T47D (cell line): Measurements from ENCODE around the gene SLC25A21.

ENCODE experiments used
- DNase-seq, 2 experiments: peaks; one replicate each; pipeline versions ENCODE4 v3.0.0 to v3.0.0-alpha.2; 2011 to 2012; ENCODE audit warnings: low read depth in 1 of 2, low spot score in 1 of 2
- JUND ChIP-seq: IDR thresholded peaks from 2 replicates; pipeline ENCODE4 v1.6.1; 2012; ENCODE audit warnings: low read depth
- in situ Hi-C: cut with HindIII; loops from 2 replicates; pipeline ENCODE4 v1.10.0; 2016; ENCODE audit warnings: low sequenced_read_pairs, low pct_unique_long_range_greater_than_20kb

SLC25A21 gene

DNA sequence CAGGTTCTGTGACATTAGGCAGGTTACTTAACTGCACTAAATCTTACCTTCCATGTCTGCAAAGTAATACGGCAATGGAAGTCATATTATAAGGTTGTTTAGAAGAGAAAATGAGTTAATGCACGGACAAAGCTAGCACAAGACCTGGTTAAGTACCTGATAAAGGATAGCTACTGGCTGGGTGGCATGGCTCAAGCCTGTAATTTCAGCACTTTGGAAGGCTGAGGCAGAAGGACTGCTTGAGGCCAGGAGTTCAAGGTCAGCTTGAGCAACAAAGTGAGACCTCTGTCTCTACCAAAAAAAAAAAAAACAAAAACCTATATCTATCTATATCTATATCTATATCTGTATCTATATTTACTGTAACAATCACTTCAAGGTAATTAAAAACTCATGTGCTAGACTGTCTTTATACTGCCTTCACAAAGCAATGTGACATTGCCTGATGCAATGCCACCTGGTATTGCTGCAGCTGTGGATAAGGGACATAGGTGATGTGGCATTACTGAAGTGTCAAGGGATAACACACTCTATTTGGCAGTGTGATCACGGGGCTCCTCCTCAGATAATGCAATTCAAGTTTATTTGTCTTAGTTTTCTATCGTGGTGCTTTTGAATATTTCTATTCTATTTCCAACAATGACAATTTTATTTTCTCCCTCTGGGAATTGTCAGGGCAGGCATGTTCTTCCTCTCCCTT is 403.6 kb downstream of the SLC25A21 start:
- in situ Hi-C loops, result no loop called here
- no peak for TF ChIP-seq JUND
- no peak for DNase-seq

DNA sequence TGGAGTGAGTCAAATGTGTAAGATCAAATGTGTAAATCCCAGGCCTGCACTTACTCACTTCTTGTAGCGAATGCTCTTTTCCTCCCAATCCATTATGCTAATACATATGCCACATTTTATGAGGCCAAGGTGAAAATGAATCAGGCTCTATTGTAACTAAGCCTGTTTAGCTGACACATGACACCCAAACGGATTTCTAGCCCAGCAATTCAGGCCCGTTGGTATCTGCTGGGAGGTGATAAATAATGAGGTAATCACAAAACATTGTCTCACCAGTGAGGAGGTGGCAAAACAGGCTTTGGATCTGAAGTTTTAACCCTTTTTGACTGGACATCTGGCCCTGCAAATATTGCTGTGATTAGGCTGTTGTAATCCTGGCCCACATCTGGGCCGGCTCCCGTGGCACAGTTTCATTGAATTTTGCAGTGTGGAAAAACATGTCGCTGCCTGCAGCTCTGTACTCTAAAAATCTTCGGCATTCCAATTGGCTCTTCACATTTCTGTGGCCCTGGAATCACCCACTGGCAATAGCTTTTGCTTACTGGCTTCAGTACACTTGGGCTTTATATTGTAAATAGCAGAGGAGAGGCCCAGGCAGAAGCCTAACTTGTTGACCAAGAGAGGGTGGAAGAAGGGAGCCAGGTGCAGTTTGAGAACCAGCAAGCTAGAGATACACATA is 404.7 kb downstream of the SLC25A21 start:
- TF ChIP-seq JUND, result no peak
- in situ Hi-C loops, result no loop called here
- peak in 1 of 2 experiments; percentile 52 for DNase-seq

DNA sequence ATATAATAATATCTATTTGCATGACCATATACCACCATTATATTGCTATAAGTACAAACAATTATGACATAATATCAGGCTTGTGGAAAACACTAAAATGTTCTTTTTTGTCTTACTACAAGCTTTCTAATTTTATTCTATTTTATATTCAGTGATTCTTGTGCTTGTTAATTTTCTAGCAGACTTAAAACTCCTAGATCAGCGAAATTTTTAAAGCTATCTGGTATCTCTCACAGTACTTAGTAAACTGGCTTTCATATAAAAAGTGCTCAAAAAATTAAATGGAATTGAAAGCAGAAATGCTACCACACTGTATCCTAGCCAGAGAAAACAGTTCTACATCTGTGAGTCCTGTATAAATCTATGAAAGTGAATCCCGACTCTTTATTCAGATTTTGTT is 405.4 kb downstream of the SLC25A21 start:
- in situ Hi-C loops, result no loop called here
- TF ChIP-seq JUND, result no peak
- DNase-seq, result no peak

DNA sequence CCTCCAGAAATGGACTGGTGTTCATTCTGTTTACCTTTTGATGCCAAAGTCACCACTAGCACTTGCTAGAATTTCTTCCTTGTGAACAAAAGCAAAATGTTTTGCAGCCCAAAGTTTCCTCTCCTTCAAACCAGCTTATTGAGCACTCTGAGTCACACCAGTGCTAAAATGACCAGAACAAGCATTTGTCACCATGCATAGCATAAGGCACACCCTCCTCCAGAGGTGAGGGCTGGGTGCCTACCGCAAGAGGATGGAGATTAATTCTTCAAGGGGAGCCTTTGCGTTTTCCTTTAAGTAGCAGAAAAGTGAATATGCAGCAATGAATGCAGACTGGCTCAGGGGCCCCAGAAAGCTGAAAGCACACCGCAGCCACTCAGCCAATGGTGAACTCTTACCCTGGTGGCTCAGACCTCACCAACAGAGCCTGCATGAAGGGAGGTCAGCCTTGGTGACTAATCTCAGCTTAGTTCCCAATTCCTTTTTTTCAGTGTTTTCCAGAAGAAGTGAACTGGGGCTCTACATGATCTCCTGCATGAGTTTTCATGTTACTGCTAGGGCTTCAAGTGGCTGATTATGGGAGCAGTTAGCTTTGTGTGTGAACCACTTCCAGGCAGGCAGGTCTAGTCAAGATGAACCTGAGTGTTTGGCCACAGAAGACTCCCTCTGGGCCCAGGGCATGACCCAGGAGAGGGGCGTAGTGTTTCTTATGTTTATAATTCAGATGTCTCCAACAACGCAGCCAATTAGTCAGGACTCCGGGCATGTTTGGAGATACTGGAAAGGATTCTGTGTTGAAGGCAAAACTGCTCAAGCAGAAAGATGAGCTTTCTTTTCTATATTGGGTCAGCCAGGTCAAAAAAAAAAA is 414.4 kb downstream of the SLC25A21 start:
- no peak for TF ChIP-seq JUND
- in situ Hi-C loops, result no loop called here
- DNase-seq, result no peak

DNA sequence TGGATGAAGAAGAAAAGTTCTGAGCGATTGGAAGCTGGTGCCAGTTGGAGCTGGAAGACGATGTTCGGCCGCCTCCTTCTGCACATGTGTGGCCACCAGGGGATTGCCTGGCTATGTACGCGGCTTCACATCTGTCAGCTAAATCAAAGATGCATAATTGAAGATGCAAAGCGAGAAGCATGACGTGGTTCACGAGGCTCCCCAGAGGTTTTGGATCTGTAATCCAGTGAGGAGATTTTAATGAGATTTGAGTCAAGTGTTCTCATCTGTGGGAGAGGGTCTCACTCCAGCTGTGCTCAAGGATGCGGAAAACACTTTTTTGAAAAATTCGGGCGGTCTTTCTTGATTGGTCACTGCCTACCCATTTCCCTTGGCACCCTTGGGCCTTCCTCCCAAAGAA is 416.2 kb downstream of the SLC25A21 start:
- TF ChIP-seq JUND, result no peak
- in situ Hi-C loops, result no loop called here
- no peak for DNase-seq

DNA sequence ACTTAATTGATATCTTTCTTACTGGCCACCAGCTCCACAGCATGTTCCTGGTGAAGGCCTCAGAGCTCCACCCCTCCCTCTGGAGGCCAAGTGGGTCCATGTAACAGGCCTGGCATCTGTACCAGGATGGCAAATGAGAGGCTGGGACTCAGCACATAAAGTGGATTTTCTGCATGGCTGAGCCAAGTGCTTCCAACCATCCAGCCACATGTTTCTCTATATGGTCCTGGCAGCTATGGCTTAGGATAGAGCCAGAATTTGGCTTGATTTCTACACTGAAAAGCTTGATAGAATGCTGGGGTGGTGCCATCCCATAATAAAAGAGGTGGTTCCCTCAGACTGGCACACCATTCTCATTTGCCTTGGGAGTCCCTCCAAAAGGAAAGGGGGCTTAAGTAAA is 416.6 kb downstream of the SLC25A21 start:
- peak in 1 of 2 experiments; percentile 31 for DNase-seq
- no peak for TF ChIP-seq JUND
- in situ Hi-C loops, result no loop called here

DNA sequence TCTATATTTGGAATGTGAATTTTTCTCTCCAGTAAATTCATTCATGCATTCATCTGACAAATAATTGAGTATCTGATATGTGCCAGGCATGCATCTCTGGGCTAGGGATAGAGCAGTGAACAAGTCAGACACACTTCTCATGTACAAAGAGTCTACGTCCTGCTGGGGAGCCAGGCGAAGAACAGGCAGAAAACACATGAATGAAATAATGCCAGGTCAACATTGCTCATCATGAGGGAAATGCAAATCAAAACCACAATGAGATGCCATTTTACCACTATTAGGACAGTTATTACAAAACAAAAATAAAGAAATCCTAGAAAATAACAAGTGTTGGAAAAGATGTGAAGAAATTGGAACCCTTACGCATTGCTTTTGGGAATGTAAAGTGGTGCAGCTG is 420.5 kb downstream of the SLC25A21 start:
- in situ Hi-C loops, result no loop called here
- DNase-seq, result no peak
- no peak for TF ChIP-seq JUND

DNA sequence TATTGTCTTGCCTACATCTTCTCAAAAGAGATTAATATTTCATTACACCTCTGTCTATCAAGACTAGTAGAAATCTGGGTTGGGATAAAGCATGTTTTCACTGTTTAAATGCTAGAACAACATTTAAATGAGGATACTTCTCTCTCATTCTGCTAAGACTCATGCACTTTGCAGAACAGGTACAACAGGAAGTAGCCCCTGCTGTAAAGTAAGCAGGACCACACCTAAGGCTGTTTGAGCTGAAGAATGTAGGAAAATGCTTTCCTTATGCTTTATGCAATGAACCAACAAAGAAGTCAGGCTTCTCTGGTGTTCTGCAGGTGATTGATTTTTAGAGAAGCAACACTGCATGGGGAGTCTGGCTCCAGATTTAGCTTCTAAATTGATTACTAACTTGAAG is 421.3 kb downstream of the SLC25A21 start:
- in situ Hi-C loops, result no loop called here
- DNase-seq, result peak; percentile 42 to 91
- TF ChIP-seq JUND, result peak; percentile 41; the same call in 1 of the 2 replicates

DNA sequence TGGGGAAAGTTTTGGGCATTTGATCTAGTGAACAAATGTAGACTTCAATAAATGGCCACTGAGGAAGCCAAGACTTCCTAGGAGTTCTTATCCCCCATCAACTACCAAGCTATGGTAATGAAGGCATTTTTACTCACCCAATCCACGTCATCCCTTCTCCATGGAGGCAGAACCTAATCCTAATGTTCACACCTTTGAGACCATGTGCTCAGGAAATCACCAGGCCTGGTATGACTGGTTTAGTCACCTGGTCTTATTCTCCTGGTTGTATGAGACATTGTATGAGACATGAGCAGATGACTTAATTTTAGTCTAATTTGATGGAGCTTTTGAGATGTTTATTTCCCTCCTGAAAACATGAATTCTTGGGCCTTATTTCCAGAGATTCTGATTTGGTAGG is 422.2 kb downstream of the SLC25A21 start:
- in situ Hi-C loops, result no loop called here
- no peak for DNase-seq
- no peak for TF ChIP-seq JUND

DNA sequence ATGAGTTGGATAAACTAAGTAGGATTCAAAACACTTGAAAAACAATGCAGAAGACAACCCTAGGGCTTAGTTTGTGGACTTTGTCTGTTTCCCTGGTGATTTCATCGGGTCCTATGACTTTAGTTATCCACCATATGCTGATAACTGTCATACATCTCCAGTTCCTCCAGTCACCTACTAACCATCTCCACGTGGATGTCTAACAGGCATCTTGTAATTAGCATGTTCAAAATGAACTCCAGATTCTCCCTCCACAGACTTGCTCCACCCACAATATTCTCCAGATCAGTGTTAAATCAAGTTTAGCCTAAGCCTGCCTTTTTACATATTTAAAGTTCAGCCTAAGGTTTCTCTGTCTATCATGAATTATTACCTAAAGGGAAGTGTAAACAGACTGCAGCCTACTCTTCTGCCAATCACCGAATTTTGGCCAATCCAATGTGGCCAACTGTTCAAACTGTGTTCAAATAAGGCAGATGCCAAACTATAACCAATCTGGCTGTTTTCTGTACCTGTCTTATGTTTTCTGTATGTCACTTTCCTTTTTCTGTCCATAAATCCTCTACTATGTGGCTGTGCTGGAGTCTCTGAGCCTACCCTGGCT is 423.7 kb downstream of the SLC25A21 start:
- TF ChIP-seq JUND, result no peak
- in situ Hi-C loops, result no loop called here
- peak in 1 of 2 experiments; percentile 55 for DNase-seq

DNA sequence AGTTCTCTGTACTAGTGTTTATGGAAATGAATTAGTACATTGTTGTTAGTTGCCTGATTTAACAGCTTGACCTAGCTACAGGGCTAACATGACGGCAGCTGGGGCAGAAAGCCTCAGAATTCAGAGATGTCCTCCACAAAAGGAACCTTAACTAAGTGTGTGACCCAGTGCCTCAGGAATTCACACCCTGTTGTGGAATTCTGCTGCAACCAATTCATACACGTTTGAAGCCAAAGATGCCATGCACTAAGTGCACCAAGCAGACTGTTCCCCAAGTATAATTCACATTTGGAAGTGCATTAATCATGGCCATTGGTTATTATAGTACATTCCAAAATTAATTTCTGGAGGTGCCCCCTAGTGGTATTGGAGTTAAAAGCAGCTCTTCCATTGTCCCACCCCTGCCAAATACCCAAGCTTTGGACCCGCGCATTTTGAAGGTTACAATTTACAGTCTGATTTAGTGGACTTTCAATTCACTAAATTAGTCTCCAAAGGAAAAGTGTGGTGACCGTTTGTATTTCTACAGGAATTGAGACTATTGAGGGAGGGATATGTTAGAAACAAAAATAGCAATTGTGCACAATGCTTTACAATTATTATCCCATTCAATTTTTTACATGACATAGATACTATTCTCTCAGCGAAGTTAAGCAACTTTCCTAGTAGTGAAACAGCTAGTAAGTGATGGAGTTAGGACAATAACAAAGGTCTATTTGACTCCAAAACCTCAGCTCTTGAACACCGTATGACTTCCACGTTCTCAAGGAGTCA is 424.8 kb downstream of the SLC25A21 start:
- in situ Hi-C loops, result no loop called here
- no peak for TF ChIP-seq JUND
- DNase-seq, result peak in 1 of 2 experiments; percentile 58

DNA sequence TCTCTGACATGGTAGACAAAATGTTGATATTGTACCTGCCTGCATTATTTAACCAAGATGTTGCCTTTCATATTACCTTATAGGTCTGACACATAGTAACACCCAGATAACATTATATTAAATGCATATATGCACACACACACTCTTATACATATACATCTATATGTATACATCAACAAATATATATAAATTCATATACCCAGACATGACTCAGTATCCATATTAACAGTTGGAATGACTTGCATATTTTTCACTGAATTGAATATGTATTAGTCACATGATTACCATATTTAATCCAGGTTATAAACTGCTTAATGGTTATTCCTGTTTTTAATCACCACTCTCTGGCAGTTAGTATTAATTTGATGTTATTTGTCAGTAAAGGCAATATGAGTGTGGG is 425.5 kb downstream of the SLC25A21 start:
- in situ Hi-C loops, result no loop called here
- DNase-seq, result no peak
- TF ChIP-seq JUND, result no peak
